Osteocyte (in vitro differentiated cells): ENCODE measurements around the gene BARHL1. TPM values are rescaled to one million over a fixed set of nuclear protein-coding genes. Genes with fewer than 3 reads are reported as not detected.

Experiments used
- DNase-seq: peaks from one replicate; pipeline ENCODE4 v3.0.0; 2021; ENCODE audit warnings: mixed read lengths; ENCODE audit not compliant: unreplicated experiment; ENCODE audit errors: extremely low spot score
- H3K27ac Mint-ChIP-seq: one replicate; pipeline ENCODE4 v1.8.0; 2021; ENCODE audit warnings: mild to moderate bottlenecking, mixed read lengths; ENCODE audit not compliant: unreplicated experiment
- H3K27me3 Mint-ChIP-seq: one replicate; pipeline ENCODE4 v1.8.0; 2021; ENCODE audit warnings: mixed read lengths; ENCODE audit not compliant: unreplicated experiment
- H3K36me3 Mint-ChIP-seq: one replicate; pipeline ENCODE4 v1.8.0; 2021; ENCODE audit warnings: mixed read lengths; ENCODE audit not compliant: unreplicated experiment
- H3K4me1 Mint-ChIP-seq: one replicate; pipeline ENCODE4 v1.8.0; 2021; ENCODE audit warnings: mixed read lengths; ENCODE audit not compliant: unreplicated experiment
- H3K4me3 Mint-ChIP-seq: one replicate; pipeline ENCODE4 v1.8.0; 2021; ENCODE audit warnings: mild to moderate bottlenecking, moderate library complexity, mixed read lengths; ENCODE audit not compliant: unreplicated experiment
- H3K9me3 Mint-ChIP-seq: one replicate; pipeline ENCODE4 v1.8.0; 2021; ENCODE audit warnings: mixed read lengths; ENCODE audit not compliant: unreplicated experiment
- CTCF ChIP-seq: fragments of 200-600 bp; sonication (generic); IDR thresholded peaks from 2 replicates; pipeline ENCODE4 v1.5.0; 2021; ENCODE audit warnings: antibody characterized with exemption, mild to moderate bottlenecking, moderate library complexity
- total RNA-seq: library from RNA; stranded (reverse); gene quantifications from 2 replicates; pipeline ENCODE4 v1.2.1, GENCODE V29; 2021

The BARHL1 gene
- total RNA-seq, 1 donor from 2014 or later, result not detected

- Mint-ChIP-seq H3K27ac (peak overlapping the region; percentile 47), H3K36me3 (no peaks in the 10 kb centered on the region), H3K27me3 (no peaks in the 10 kb centered on the region), H3K9me3 (no peaks in the 10 kb centered on the region), H3K4me1 (peaks cover 20% of the 10 kb centered on the region), H3K4me3 (no peak overlapping the region)
- TF ChIP-seq CTCF, result no peak
- no peak for DNase-seq
Measured at GRCh38 chr9:132548751-132549640, 33.4 kb upstream of the BARHL1 start.

- H3K9me3 Mint-ChIP-seq, result no peaks in the 10 kb centered on the region
- no peak for DNase-seq
- H3K4me1 Mint-ChIP-seq, result peaks cover 14% of the 10 kb centered on the region
- peaks cover 15% of the 10 kb centered on the region for H3K27me3 Mint-ChIP-seq
- TF ChIP-seq CTCF, result no peak
- H3K36me3 Mint-ChIP-seq, result no peaks in the 10 kb centered on the region
- no peak overlapping the region for H3K27ac Mint-ChIP-seq
- no peak overlapping the region for H3K4me3 Mint-ChIP-seq
Measured at GRCh38 chr9:132551556-132551955, 30.9 kb upstream of the BARHL1 start.

GRCh38 chr9:132552041-132552440 lies 30.4 kb upstream of the BARHL1 start:
- H3K27me3 Mint-ChIP-seq, result peaks cover 15% of the 10 kb centered on the region
- no peak overlapping the region for H3K27ac Mint-ChIP-seq
- DNase-seq, result no peak

GRCh38 chr9:132554755-132555154 lies 27.7 kb upstream of the BARHL1 start:
- Mint-ChIP-seq H3K4me1 (no peaks in the 10 kb centered on the region), H3K27ac (no peak overlapping the region), H3K27me3 (peaks cover 24% of the 10 kb centered on the region), H3K9me3 (peaks cover 4% of the 10 kb centered on the region), H3K36me3 (no peaks in the 10 kb centered on the region), H3K4me3 (no peak overlapping the region)
- DNase-seq, result no peak
- no peak for TF ChIP-seq CTCF

More at GRCh38 chr9:132552041-132552440, 30.4 kb upstream of the BARHL1 start:
- no peaks in the 10 kb centered on the region for H3K36me3 Mint-ChIP-seq
- peaks cover 12% of the 10 kb centered on the region for H3K4me1 Mint-ChIP-seq
- no peaks in the 10 kb centered on the region for H3K9me3 Mint-ChIP-seq
- no peak for TF ChIP-seq CTCF
- no peak overlapping the region for H3K4me3 Mint-ChIP-seq

- Mint-ChIP-seq H3K4me3 (no peak overlapping the region), H3K9me3 (peaks cover 4% of the 10 kb centered on the region), H3K4me1 (peaks cover under 1% of the 10 kb centered on the region), H3K36me3 (no peaks in the 10 kb centered on the region), H3K27ac (no peak overlapping the region), H3K27me3 (peaks cover 32% of the 10 kb centered on the region)
- no peak for TF ChIP-seq CTCF
- DNase-seq, result no peak
Measured at GRCh38 chr9:132555528-132555927, 26.9 kb upstream of the BARHL1 start.
